ENCODE results near the gene BIRC7. TPM values are rescaled to one million over a fixed set of nuclear protein-coding genes. Genes with fewer than 3 reads are reported as not detected.

The BIRC7 gene
- total and polyA plus RNA-seq, 10 donors, result 0.40 to 2.9 (median 1.2) TPM; not detected in 2

- 87 to 93% (median 90%) methylated on average over 8 to 11 of the region's 11 CpGs for WGBS, 5 donors
- no peak overlapping the region for H3K27ac ChIP-seq
- intact Hi-C loops (cut with DNase I; ENCODE audit: low total_unique reads), result no loop called here
- TF ChIP-seq POLR2A (IDR thresholded peaks at IDR 0.05) (no peak), POLR2AphosphoS5 (IDR thresholded peaks at IDR 0.05) (peak in 1 of 3 donors; percentile 38)
- DNase-seq, result no peak
- H3K36me3 ChIP-seq, result peaks cover 0 to 100% (median 92%) of the 10 kb centered on the region in 6 donors
- H3K4me3 ChIP-seq, result no peak overlapping the region
- H3K27me3 ChIP-seq (replicated peaks in 1 of 7), result no peaks in the 10 kb centered on the region
- H3K4me1 ChIP-seq, result peaks cover 0 to 55% (median 24%) of the 10 kb centered on the region in 6 donors
- H3K9me3 ChIP-seq, result no peaks in the 10 kb centered on the region
Measured at GRCh38 chr20:63206878-63207277, 28.8 kb upstream of the BIRC7 start.

GRCh38 chr20:63208346-63208909, 27.3 kb upstream of the BIRC7 start:
- TF ChIP-seq POLR2A (IDR thresholded peaks at IDR 0.05), result no peak
- no peak for TF ChIP-seq CTCF (IDR thresholded peaks at IDR 0.05 in 8 of 11, conservative IDR thresholded peaks at IDR 0.05 in 3 of 11)
- H3K36me3 ChIP-seq, result peaks cover 0 to 100% (median 90%) of the 10 kb centered on the region in 6 donors
- H3K27ac ChIP-seq, result no peak overlapping the region
- peaks cover 4 to 69% (median 39%) of the 10 kb centered on the region in 6 donors for H3K4me1 ChIP-seq
- no peak for DNase-seq
- intact Hi-C loops (cut with DNase I; ENCODE audit: low total_unique reads), result no loop called here
- H3K9me3 ChIP-seq, result no peaks in the 10 kb centered on the region
- 83 to 91% (median 86%) methylated on average over 6 of the region's 6 CpGs for WGBS, 5 donors
- no peaks in the 10 kb centered on the region for H3K27me3 ChIP-seq (replicated peaks in 1 of 7)
- H3K4me3 ChIP-seq, result no peak overlapping the region

GRCh38 chr20:63210011-63210605, 25.6 kb upstream of the BIRC7 start:
- intact Hi-C loops (cut with DNase I; ENCODE audit: low total_unique reads), result no loop called here
- peaks cover 11 to 86% (median 55%) of the 10 kb centered on the region in 6 donors for H3K4me1 ChIP-seq
- peaks cover 0 to 98% (median 77%) of the 10 kb centered on the region in 6 donors for H3K36me3 ChIP-seq
- 76 to 90% (median 86%) methylated on average over 9 to 11 of the region's 11 CpGs for WGBS, 5 donors
- no peaks in the 10 kb centered on the region for H3K9me3 ChIP-seq
- TF ChIP-seq CTCF (IDR thresholded peaks at IDR 0.05 in 8 of 11, conservative IDR thresholded peaks at IDR 0.05 in 3 of 11) (no peak), POLR2A (IDR thresholded peaks at IDR 0.05) (no peak), POLR2AphosphoS5 (IDR thresholded peaks at IDR 0.05) (no peak)
- H3K27me3 ChIP-seq (replicated peaks in 1 of 7), result no peaks in the 10 kb centered on the region
- no peak overlapping the region for H3K4me3 ChIP-seq
- H3K27ac ChIP-seq, result no peak overlapping the region
- no peak for DNase-seq

GRCh38 chr20:63212393-63212730, 23.3 kb upstream of the BIRC7 start:
- TF ChIP-seq POLR2AphosphoS5 (IDR thresholded peaks at IDR 0.05) (no peak), POLR2A (IDR thresholded peaks at IDR 0.05) (no peak), CTCF (IDR thresholded peaks at IDR 0.05 in 8 of 11, conservative IDR thresholded peaks at IDR 0.05 in 3 of 11) (no peak)
- WGBS, 5 donors, result 80 to 92% (median 87%) methylated on average over 5 of the region's 5 CpGs
- no peaks in the 10 kb centered on the region for H3K9me3 ChIP-seq
- H3K27ac ChIP-seq, result no peak overlapping the region
- H3K36me3 ChIP-seq, result peaks cover 0 to 75% (median 54%) of the 10 kb centered on the region in 6 donors
- intact Hi-C loops (cut with DNase I; ENCODE audit: low total_unique reads), result no loop called here
- H3K27me3 ChIP-seq (replicated peaks in 1 of 7), result no peaks in the 10 kb centered on the region
- peaks cover 16 to 87% (median 64%) of the 10 kb centered on the region in 6 donors for H3K4me1 ChIP-seq
- no peak for DNase-seq
- no peak overlapping the region for H3K4me3 ChIP-seq
